ENCODE results near the gene MAST4.

DNA sequence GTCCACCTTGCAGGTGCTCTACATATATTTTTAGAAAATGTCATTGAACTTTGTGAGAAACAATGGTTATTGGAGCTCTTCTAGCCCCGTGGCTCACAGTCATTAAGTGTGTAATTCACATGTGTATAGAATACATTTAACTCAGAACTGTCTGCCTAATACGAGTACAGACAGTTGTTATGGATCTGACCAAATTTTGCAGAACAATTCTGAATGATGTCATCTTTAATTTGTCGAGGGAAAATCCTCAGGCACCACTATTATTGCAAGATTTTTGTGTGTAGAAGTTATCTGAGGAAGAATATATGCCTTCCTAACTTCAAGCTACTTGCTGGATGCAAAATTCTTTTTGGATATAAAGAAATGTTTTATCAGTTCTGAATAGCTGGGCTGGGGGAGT lies 383.5 kb downstream of the MAST4 start:
- TF ChIP-seq EZH2 (IDR thresholded peaks at IDR 0.05) (no peak), POLR2AphosphoS5 (IDR thresholded peaks at IDR 0.05; ENCODE audit: borderline replicate concordance, low read depth, low read length) (no peak), FOXP2 (optimal IDR thresholded peaks at IDR 0.05; ENCODE audit: control extremely low read depth, extremely low read length, insufficient read depth) (no peak)

All from SK-N-MC (cell line).